Heart left ventricle (tissue), 16 donors: Measurements from ENCODE around the gene SGK2. TPM values are rescaled to one million over a fixed set of nuclear protein-coding genes. Genes with fewer than 3 reads are reported as not detected.

ENCODE experiments used
- ATAC-seq, 4 donors: fragments of 200-7000 bp; cut with Tn5 transposase; one replicate each; pipeline ENCODE4 v1.9.1; 2020 to 2022; ENCODE audit warnings: moderate library complexity in 4 of 4, mild to moderate bottlenecking in 3 of 4, moderate number of reproducible peaks in 1 of 4
- DNase-seq, 5 donors: peaks; one replicate each; pipeline ENCODE4 v3.0.0-alpha.2; 2020
- H3K27ac ChIP-seq, 12 donors: fragments of 200-600 bp; sonication (generic) in 4 of 12; one replicate each; pipeline versions ENCODE4 v1.5.0 to v1.8.0; 2016 to 2022; ENCODE audit warnings: mild to moderate bottlenecking in 2 of 12
- H3K27me3 ChIP-seq, 9 donors: fragments of 200-600 bp; sonication (generic) in 2 of 9; one replicate each; pipeline versions ENCODE4 v1.5.1 to v1.8.0; 2016 to 2022; ENCODE audit warnings: mild to moderate bottlenecking in 3 of 9
- H3K36me3 ChIP-seq, 9 donors: fragments of 200-600 bp; sonication (generic) in 2 of 9; one replicate each; pipeline versions ENCODE4 v1.5.0 to v1.8.0; 2018 to 2022; ENCODE audit warnings: mild to moderate bottlenecking in 2 of 9
- H3K4me1 ChIP-seq, 12 donors: fragments of 200-600 bp; sonication (generic) in 4 of 12; one replicate each; pipeline versions ENCODE4 v1.5.0 to v1.8.0; 2016 to 2022; ENCODE audit warnings: mild to moderate bottlenecking in 3 of 12
- H3K4me3 ChIP-seq, 12 donors: fragments of 200-600 bp; sonication (generic) in 4 of 12; one replicate each; pipeline versions ENCODE4 v1.5.0 to v1.8.0; 2017 to 2022; ENCODE audit warnings: mild to moderate bottlenecking in 9 of 12, moderate library complexity in 4 of 12
- H3K9me3 ChIP-seq, 12 donors: fragments of 200-600 bp; sonication (generic) in 4 of 12; one replicate each; pipeline versions ENCODE4 v1.5.0 to v1.8.0; 2016 to 2022; ENCODE audit warnings: mild to moderate bottlenecking in 1 of 12
- CTCF ChIP-seq, 12 donors: fragments of 200-600 bp; sonication (generic) in 4 of 12; IDR thresholded peaks; one replicate each; pipeline versions ENCODE4 v1.5.0 to v1.8.0; 2018 to 2022; ENCODE audit warnings: antibody characterized with exemption in 12 of 12, mild to moderate bottlenecking in 5 of 12
- POLR2A ChIP-seq, 2 donors: fragments of 450-650 bp; IDR thresholded peaks; one replicate each; pipeline ENCODE4 v1.6.1; 2017; ENCODE audit warnings: antibody characterized with exemption in 2 of 2, mild to moderate bottlenecking in 2 of 2, moderate library complexity in 2 of 2
- WGBS, 4 donors: extraction: QIAGEN DNeasy Blood & Tissue Kit in 2 of 4; methylation state at CpG; one replicate each; pipeline versions ENCODE4 v1.1.5 to v1.1.7; 2013 to 2018; 5-methylcytosine and 5-hydroxymethylcytosine counted together
- intact Hi-C, 10 donors: fragments of 100-400 bp; cut with DNase I; formaldehyde crosslinking; loops; one replicate each; pipeline versions ENCODE4 v1.11.1 to v1.14.2; 2022
- polyA plus RNA-seq, 2 donors: library from polyadenylated mRNA; stranded (reverse); fragments of 200-250 nt; gene quantifications; one replicate each; pipeline ENCODE4 v1.2.3, GENCODE V29; 2013
- total RNA-seq, 9 donors: library from RNA; depleted of rRNA in 2 of 9; stranded (reverse); fragments of >200 nt in 2 of 9; fragmentation: NEBNext Ultra II Directional in 3 of 9; extraction: Animal tissue kit (Norgen Biotek cat#: 25700) in 3 of 9; gene quantifications; one replicate each; pipeline versions ENCODE4 v1.1.0 to v1.2.4, GENCODE V29; 2016 to 2023
- donor health status: ischemic (EF 13 %, LVEDD 7.1; RV severe dilation, severe dysfunction).
- donor health status: healthy with polysubstance abuse.
- donor health status: DM: no; HTN: yes; CAD: no.
- donor health status: DM: no; HTN: no; CAD: no.
- donor health status: ischemic (EF 25% LVEDD 6.9; RV normal size, moderate dysfunction).
- donor health status: ischemic (EF 25% LVEDD 5.7; RV mildly dilated, moderate dysfunction).
- donor health status: healthy.
- donor health status: DM: yes; HTN: yes; CAD: no.
- donor health status: ischemic (EF 35%, LVEDD 5.7; RV mildly dilated, moderate dysfunction).
- donor health status: nonischemic (EF 11% LVEDD 7.7; RV severe dilation, severe dysfunction).
- donor health status: DM: yes; HTN: yes; CAD: no.
- donor health status: PGD.
- donor health status: ischemic (EF 29% LVEDD 5.4; RV normal size, mild dysfunction).
- donor health status: nonischemic (EF 23%, LVEDD 6.1; RV moderate dilation, normal function).

The SGK2 gene
- total and polyA plus RNA-seq, 11 donors, result 0.17 to 4.5 (median 0.65) TPM; not detected in 5

DNA sequence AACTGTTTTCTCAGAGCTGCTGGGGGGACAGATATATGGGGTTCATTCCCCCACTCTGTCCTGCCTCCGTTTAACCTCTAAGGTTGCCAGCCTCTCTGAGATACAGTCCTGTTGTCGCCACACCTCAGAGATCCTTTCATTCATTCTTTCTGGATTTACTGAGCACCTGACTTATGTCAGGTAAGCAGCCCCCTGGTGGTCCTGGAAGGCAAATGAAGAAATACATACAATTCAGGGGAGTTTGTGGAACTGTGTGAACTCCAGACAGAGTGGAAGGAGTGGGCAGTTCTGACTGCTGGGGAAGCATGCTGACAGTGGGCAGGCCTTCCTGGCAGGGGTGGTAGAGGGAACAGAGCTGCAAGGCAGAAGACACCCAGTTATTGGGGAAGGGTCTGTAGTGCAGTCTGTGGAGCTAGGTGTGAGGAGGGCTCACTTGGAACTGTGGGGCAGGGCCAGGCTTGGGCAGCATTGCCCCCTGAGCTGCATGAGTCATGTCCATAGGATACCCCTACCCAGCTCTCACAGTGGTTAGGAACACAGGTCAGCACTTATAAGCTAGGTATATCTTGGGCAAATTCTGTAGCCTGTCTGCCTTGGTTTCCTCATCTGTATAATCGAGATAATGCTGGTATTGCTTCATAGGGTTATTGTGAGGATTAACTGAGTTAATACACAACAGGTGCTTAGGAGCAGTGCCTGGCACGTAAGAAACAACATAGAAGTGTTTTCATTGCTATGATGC, 12.8 kb upstream of the SGK2 start:
- intact Hi-C loops, result no loop called here
- DNase-seq (no peak), ATAC-seq (no peak)

GRCh38 chr20:43548273-43548880, 10.4 kb upstream of the SGK2 start:
- intact Hi-C loops, result no loop called here
- DNase-seq (no peak), ATAC-seq (no peak)
- Histone ChIP-seq H3K9me3 (peaks cover 0 to 8% (median 0%) of the 10 kb centered on the region in 12 donors), H3K4me1 (no peaks in the 10 kb centered on the region), H3K4me3 (no peak overlapping the region), H3K36me3 (peaks cover 0 to 9% (median 0%) of the 10 kb centered on the region in 9 donors), H3K27ac (no peak overlapping the region), H3K27me3 (no peaks in the 10 kb centered on the region)
- 67 to 72% (median 71%) methylated on average over 5 of the region's 5 CpGs for WGBS, 4 donors
- no peak for TF ChIP-seq CTCF (IDR thresholded peaks at IDR 0.05)
- TF ChIP-seq POLR2A (IDR thresholded peaks at IDR 0.05), result no peak

More for the DNA sequence above, 12.8 kb upstream of the SGK2 start:
- Histone ChIP-seq H3K27ac (no peak overlapping the region), H3K9me3 (peaks cover 0 to 8% (median 0%) of the 10 kb centered on the region in 12 donors), H3K36me3 (peaks cover 0 to 9% (median 0%) of the 10 kb centered on the region in 9 donors), H3K4me1 (no peaks in the 10 kb centered on the region), H3K27me3 (no peaks in the 10 kb centered on the region), H3K4me3 (no peak overlapping the region)
- 85 to 94% (median 89%) methylated on average over 4 of the region's 4 CpGs for WGBS, 4 donors
- no peak for TF ChIP-seq CTCF (IDR thresholded peaks at IDR 0.05)
- no peak for TF ChIP-seq POLR2A (IDR thresholded peaks at IDR 0.05)

DNA sequence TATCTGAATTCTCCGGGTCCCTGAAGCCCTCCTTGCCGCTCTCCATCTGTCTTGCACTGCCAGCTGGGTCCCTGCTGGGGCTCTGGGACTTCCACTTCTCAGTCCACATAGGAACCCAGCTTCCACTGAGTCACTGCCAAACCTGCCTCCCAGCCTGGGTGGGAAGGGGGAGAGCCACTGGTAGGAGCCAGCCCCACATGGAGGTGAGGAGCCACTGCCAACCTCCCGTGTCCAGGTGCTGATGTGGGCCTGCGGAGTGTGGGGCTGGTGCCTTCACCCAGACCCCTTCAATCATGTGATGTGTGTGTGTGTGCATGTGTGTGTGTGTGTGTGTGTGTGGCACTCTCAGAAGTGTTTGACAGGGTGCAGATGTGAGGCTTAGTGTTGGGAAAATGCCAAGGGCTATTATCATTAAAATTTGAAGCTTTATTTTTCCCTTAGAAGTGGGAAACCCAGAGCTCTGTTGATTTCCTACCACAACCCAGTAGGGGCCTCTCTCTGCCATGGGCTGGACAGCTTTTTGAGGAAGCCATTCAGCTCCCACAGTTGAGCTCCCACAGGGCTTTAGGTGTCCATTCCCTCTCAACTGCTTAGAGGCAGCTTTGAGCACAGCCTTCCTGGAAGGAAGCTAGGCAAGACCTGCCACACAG, 9.3 kb upstream of the SGK2 start:
- Histone ChIP-seq H3K9me3 (peaks cover 0 to 8% (median 0%) of the 10 kb centered on the region in 12 donors), H3K4me1 (no peaks in the 10 kb centered on the region), H3K27ac (no peak overlapping the region), H3K27me3 (no peaks in the 10 kb centered on the region), H3K36me3 (peaks cover 0 to 9% (median 0%) of the 10 kb centered on the region in 9 donors), H3K4me3 (no peak overlapping the region)
- peak in 1 of 4 donors; percentile 34 for ATAC-seq
- TF ChIP-seq CTCF (IDR thresholded peaks at IDR 0.05) (no peak), POLR2A (IDR thresholded peaks at IDR 0.05) (no peak)
- intact Hi-C loops, result no loop called here
- DNase-seq, result no peak
- WGBS, 4 donors, result 81 to 88% (median 85%) methylated on average over 2 to 4 of the region's 4 CpGs

- intact Hi-C loops, result no loop called here
- Histone ChIP-seq H3K4me3 (no peak overlapping the region), H3K27me3 (no peaks in the 10 kb centered on the region), H3K4me1 (no peaks in the 10 kb centered on the region), H3K36me3 (peaks cover 0 to 3% (median 0%) of the 10 kb centered on the region in 9 donors), H3K9me3 (peaks cover 0 to 8% (median 0%) of the 10 kb centered on the region in 12 donors), H3K27ac (no peak overlapping the region)
- DNase-seq, result no peak
- ATAC-seq, result no peak
- 87 to 97% (median 93%) methylated on average over 2 of the region's 2 CpGs for WGBS, 4 donors
- TF ChIP-seq CTCF (IDR thresholded peaks at IDR 0.05), result no peak
- no peak for TF ChIP-seq POLR2A (IDR thresholded peaks at IDR 0.05)
Observed at GRCh38 chr20:43550456-43550855, 8.4 kb upstream of the SGK2 start.
